CD4-positive, alpha-beta T cell treated with Interferon gamma for 1 hour (primary cell): ENCODE data around the gene KIF26B.
"Not testable (repeated sequence)": the region's sequence is repeated elsewhere in the genome, so short reads cannot be mapped to it uniquely, and the experiment has no call there.

Experiments used
- DNase-seq: peaks from one replicate; pipeline ENCODE4 v3.0.0-alpha.2; 2020

Gene KIF26B

GRCh38 chr1:245671966-245672767, 517.4 kb downstream of the KIF26B start:
- no peak for DNase-seq

GRCh38 chr1:245672836-245673656, 518.3 kb downstream of the KIF26B start:
- not testable (repeated sequence) for DNase-seq

GRCh38 chr1:245673881-245674414, 519.2 kb downstream of the KIF26B start:
- DNase-seq: no peak

GRCh38 chr1:245677461-245678240, 522.9 kb downstream of the KIF26B start:
- no peak for DNase-seq

- no peak for DNase-seq
Observed at GRCh38 chr1:245678860-245679411, 524.2 kb downstream of the KIF26B start.

GRCh38 chr1:245679821-245680780, 525.3 kb downstream of the KIF26B start:
- no peak for DNase-seq

- no peak for DNase-seq
Observed at GRCh38 chr1:245682638-245683628, 528.1 kb downstream of the KIF26B start.

GRCh38 chr1:245683676-245684075, 528.9 kb downstream of the KIF26B start:
- no peak for DNase-seq

GRCh38 chr1:245684166-245684565, 529.4 kb downstream of the KIF26B start:
- DNase-seq: no peak

- DNase-seq: no peak
Observed at GRCh38 chr1:245684571-245684970, 529.8 kb downstream of the KIF26B start.

GRCh38 chr1:245685111-245685810, 530.5 kb downstream of the KIF26B start:
- no peak for DNase-seq

GRCh38 chr1:245686006-245686405, 531.2 kb downstream of the KIF26B start:
- no peak for DNase-seq

GRCh38 chr1:245686446-245687030, 531.8 kb downstream of the KIF26B start:
- DNase-seq: no peak

- DNase-seq: no peak
Observed at GRCh38 chr1:245687152-245687635, 532.4 kb downstream of the KIF26B start.

- no peak for DNase-seq
Observed at GRCh38 chr1:245687636-245688535, 533.1 kb downstream of the KIF26B start.

- no peak for DNase-seq
Observed at GRCh38 chr1:245688536-245689453, 534.0 kb downstream of the KIF26B start.
